HG02943 (cell line): ENCODE measurements around the gene NOPCHAP1.
"Not testable (repeated sequence)": the region's sequence is repeated elsewhere in the genome, so short reads cannot be mapped to it uniquely, and the experiment has no call there.

Source experiments
- ATAC-seq: cut with Tn5 transposase; IDR thresholded peaks from one replicate; pipeline ENCODE4 v1.9.1; 2021; ENCODE audit warnings: mild to moderate bottlenecking, low read depth, moderate library complexity; ENCODE audit not compliant: unreplicated experiment

The NOPCHAP1 gene

DNA sequence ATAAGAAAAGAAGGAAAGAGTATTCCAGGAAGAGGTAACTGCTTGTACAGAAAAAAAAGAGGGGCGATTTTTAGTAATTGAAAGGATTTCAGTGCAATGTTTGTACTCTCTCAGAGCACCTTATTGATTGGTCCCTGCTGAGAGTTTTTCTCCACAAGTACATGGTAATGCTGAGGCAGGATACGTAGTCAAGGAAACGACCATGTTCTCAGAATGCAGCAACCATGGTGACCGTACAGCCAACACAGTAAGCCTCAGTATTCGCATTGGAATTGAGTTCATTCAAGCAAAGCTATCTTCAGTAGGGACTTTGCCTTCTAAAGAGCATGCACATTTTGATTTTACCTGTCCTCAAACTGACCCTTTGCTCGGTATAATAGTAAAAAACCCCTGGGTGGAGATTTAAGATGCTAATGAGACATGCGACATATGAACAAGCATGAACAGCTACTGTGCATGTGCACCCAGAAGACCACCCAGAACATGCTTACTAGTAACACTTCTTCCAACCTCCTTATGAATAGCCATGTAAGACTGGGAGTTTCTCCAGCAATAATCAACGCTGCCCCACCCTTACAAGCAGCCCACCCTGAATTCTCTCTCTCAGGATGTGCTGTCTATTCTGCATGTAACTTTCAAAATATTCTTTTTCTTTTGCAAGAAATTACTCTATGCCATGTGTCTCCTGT lies 21.8 kb upstream of the NOPCHAP1 start:
- no peak for ATAC-seq

DNA sequence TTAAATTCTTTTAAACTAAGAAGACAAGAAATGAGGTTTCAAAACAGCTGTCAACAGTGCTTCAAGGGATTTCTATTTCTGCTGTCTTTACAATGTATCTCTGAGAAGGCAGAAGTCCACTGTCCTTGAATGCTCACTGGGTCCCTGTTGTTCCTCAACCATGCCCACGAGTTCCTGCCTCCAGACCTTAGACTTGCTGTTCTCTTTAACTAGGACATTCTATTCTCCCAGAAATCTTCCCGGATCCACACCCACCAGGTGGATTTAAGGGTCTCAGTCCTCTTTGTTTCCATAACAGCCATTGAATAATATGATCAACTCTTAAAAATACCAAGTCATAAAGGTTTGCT lies 21.3 kb upstream of the NOPCHAP1 start:
- no peak for ATAC-seq

DNA sequence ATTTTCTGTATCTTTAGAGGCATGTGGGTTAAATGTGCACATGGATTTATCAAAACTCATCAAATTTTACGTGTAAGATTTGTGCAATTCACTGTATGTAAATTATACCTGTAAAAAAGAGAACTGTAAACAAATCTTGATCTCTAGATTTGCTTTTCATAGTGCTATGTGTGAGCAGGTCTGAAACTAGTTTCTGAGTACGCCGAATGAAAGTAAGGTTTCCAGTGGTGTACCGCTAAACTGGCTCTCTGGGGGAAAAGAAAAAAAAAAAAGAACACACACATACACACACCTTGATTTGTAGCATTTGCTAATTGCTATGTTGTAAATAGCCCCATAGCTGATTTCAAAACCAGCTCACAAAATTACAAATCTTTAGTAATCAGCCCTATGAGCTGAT lies 19.4 kb upstream of the NOPCHAP1 start:
- peak; percentile 86 for ATAC-seq

DNA sequence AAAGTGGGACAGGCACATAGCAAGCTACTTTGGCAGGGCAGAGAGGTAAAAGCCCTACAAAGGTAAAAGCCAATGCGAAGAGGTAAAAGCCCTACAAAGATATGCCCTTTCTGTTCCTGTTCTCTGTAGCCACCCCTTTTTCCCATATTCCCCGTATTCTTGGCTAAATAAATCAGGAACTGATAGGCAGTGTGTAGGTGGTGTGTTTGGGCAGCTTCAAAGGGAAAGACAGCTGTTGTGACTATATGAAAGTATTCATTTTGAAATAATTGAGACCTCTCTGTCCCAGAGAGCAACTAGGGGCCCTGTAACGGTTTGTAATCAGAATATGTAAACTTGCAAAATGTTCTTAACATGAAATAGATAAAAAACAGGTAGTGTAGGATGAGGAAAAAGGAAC lies 16.8 kb upstream of the NOPCHAP1 start:
- no peak for ATAC-seq

DNA sequence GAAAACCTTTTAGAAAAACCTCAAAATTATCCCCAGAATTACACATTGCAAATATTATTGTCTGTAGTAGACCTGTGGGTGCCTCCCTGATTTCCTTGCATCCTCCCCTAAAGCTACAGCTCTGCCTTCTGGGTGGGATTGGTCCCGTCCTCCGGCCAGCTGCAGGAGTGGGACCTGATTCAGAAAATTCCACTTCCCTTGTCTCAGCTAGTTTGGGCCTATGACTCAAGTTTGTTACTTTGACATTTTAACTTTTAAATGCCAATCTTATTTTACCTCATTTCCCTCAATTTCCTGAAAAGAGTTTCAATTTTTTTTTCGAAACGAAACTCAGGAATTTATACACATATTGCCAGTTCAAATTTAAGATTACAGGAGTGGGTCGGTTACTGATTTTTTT lies 14.8 kb upstream of the NOPCHAP1 start:
- no peak for ATAC-seq

DNA sequence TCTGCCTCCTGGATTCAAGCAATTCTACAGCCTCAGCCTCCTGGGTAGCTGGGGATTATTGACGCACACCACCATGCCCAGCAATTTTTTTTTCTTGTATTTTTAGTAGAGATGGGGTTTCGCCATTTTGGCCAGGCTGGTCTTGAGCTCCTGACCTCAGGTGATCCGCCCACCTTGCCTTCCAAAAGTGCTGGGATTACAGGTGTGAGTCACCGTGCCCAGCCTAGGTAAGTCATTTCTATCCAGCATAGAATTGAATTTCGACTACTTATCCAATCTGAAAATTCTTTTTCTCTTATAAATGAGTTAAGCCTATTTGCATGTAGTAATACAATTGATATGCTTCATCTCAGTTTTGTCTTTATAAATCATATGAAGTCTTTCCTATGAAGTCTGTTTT lies 12.9 kb upstream of the NOPCHAP1 start:
- no peak for ATAC-seq

DNA sequence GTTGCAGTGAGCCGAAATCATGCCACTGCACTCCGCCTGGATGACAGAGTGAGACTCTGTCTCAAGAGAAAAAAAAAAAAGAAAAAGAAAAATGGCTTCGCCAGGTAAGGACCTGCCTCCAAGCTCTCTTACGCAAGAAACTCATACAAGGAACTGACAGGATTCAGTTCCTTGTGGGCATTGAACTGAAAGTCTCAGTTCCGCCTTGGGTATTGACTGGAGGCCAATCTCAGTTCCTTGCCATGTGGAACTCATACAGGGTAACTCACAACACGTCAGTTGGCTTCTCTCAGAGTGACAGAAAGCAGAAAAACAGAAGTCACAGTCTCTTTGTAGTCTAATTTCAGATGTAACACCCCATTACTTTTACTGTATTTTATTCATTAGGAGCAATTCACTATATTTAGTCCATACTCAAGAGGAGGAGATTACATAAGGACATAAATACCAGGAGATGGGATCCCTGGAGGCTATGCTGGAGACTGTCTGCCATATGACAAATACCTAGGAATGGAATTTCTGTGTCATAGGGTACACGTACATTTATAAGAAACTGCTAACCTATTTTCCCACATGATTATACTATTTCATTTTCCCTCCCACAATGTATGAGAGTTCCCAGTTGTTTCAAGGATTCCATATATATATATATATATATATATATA lies 11.4 kb upstream of the NOPCHAP1 start:
- peak; percentile 94 for ATAC-seq

DNA sequence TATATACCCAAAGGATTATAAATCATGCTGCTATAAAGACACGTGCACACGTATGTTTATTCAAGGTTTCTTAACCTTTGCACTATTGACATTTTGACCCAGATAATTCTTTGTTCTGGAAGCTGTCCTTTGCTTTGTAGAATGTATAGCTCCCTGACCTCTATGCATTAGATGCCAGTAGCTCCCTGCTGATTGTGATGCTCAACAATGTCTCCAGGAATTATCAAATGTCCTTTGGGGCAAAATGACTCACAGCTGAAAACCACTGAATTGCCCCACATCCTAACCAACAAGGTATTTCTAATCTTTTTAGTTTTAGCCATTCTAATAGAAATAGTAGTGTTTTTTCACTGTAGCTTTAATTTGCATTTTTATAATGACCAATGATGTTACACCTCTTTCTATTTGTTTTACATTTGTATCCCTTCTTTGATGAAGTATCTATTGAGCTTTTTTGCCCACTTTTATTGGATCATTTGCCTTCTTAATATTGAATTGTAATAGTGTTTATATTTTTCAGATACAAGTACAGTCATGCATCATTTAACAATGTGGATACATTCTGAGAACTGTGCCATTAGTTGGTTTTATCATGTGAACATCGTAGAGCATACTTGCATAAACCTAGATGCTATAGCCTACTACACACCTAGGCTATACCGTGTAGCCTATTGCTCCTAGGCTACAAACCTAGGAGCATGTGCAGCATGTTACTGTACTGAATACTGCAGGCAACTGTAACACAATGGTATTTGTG lies 10.4 kb upstream of the NOPCHAP1 start:
- no peak for ATAC-seq

DNA sequence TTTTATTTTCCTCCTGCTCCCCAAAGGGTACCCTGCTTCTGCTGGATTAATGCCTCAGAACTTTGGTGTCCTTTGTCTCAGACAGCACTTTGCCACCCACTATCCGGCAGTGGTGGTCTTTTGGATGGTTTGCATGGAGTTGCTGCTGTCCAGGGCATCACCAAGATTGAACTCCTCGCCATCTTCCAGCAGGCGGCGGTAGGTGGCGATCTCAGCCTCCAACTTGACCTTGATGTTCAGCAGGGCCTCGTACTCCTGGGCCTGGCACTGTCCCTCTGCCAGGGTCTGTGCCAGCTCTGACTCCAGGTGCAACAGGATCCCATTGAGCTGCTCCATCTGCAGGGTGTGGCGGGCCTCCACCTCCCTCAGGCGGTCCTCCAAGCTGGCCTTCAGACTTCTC lies 9.4 kb upstream of the NOPCHAP1 start:
- no peak for ATAC-seq

DNA sequence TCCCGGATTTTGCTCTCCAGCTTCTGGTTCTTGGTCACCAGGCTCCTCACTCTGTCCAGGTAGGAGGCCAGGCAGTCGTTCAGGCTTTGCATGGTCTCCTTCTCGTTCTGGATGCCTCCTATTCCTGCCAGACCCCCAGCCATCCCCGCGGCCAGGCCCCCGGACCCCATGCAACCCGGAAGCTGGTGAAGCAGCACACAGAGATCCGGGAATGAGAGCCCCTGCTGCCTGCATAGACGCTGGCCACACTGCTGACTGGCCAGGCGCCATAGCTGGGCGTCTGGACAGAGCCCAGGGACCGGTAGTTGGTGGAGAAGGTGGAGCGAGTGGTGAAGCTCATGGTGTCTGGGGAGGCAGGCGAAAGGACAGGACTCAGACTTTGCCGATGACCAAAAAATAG lies 8.4 kb upstream of the NOPCHAP1 start:
- not testable (repeated sequence) for ATAC-seq

DNA sequence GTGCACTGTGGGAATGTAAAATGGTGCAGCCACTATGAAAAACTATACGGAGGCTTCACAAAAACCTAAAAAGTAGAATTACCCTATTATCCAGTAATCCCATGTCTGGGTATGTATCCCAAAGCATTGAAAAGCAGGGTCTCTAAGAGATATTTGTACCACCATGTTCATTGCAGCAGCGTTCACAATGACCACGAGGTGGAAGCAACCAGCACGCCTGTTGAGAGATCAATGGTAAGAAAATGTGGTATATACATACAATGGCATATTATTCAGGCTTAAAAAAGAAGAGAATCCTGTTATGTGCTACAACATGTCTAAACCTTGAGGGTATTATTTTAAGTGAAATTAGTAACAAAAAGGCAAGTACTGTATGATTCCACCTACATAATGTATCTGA lies 910 bp upstream of the NOPCHAP1 start:
- ATAC-seq, result no peak

DNA sequence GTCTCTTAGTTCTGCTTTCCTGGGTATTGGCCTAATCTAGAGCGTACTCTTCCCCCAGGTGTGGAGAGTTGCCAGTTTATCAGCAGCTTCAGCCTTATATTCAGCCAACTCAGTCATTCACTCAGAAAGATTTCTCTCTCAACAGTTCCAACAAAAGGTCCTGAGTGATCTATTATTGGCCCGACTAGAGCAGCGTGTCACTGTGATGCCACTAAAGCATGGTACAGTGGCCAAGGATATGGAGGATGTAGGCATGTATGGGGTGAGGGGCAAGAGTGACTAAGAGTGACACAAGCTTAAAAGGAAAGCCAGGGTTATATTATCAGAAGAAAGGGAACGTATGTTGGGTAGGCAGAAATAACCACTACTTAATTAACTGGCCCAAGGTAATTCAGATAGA lies 4.8 kb downstream of the NOPCHAP1 start:
- ATAC-seq, result no peak

DNA sequence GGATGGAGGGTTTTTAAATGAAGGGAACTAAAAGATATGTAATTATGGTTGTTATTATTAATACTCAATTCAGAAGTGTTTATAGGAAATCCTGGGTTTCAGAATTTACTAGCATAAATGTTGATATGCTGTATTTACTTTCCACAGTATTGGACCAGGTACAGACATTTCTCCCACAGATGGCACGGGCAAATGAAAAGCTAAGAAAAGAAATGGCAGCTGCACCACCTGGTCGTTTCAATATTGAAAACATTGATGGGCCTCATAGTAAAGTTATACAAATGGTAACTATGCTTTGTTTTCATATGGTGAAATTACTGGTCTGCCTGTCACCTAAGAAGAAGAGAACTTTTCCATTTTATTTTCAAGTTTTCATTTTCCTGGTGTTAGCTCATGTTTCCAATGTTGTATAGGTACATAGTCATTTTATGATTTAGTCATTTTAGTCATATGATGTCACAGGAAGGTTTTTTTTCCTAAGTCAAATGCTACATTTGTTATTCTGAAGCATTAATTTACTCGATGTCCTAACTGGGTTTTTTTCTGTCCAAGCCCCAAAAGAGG lies 5.5 kb downstream of the NOPCHAP1 start:
- ATAC-seq, result no peak

DNA sequence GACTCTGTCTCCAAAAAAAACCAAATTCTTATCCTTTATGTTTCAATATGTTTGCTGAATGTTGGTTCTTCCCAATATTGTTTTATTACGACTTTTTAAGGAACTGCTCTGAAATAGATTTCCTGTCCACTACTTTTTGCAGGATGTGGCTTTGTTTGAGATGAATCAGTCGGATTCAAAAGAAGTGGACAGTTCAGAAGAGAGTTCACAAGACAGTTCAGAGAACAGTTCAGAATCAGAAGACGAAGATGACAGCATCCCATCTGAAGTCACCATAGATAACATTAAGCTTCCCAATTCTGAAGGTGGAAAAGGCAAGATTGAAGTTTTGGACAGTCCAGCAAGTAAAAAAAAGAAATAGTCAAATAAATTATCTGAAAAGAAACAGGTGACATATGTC lies 8.2 kb downstream of the NOPCHAP1 start:
- ATAC-seq, result no peak

DNA sequence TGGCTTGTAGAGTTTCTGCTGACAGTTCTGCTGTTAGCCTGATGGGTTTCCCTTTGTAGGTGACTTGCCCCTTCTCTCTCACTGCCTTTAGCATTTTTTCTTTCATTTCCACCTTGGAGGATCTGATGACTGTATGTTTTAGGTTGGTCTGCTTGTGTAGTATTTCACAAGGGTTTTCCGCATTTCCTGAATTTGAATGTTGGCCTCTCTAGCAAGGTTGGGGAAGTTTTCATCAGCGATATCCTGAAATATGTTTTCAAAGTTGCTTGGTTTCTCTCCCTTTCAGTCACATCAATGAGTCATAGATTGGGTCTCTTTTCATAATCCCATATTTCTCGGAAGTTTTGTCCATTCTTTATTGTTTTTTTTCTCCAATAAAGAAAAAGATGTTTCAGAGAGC lies 11.4 kb downstream of the NOPCHAP1 start:
- ATAC-seq, result no peak

DNA sequence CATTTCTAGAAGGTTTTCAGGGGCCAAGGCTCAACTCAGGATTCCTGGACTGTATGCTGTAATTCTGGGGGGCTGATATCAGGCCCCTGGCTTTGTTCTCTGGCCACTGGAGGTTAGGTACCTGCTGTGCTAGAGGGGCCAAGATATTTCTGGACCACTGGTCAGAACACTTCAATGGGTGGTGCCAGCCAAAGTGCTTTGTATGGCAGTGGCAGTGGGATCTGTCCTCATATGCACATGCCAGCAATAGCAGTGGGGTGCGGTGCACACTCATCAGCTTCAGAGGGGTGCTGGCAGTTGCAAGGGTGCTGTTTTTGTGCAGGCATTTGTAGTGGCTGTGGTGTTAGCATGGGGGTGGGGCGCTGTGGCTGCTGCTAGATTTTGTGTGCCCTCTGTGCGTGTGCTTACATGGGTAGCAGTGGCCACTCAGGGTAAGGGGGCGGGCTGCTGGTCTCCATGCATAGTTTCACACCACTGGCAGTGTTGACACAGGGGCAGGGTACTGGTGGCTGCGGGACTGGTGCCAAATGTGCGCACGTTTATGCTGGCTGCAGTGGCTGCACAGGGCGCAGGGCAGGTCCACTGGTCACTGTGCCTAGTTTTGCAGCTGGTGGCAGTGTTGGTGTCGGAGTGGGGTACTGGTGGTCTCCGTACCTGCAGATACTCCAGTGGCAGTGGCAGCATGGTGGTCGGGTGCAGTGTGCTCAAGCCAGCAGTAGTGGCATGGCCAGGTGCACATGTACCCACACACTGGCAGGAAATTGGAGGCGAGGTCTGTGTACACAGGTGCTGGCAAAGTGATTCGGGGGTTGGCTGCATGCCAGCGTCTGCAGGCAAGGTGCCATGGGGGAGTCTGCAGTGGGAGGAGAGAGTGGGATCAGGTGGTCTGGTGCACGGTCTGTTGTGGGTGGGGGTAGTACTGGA lies 12.6 kb downstream of the NOPCHAP1 start:
- no peak for ATAC-seq

DNA sequence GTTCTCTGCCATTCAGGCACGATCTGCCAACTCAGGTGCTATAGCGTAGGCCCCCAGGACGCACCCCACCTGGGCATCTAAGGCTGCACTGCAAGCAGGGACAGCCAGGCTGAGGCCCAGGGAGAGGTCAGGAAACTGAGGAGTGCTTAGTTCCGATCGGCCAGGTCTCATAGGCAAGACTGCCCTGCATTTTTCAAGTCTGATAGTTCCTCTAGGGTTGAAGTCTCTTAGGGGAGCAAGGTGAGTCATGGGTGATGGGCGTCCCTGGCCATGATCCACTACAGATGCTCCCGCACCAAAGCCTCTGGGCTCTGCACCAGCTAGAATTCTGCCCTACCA lies 13.2 kb downstream of the NOPCHAP1 start:
- no peak for ATAC-seq

DNA sequence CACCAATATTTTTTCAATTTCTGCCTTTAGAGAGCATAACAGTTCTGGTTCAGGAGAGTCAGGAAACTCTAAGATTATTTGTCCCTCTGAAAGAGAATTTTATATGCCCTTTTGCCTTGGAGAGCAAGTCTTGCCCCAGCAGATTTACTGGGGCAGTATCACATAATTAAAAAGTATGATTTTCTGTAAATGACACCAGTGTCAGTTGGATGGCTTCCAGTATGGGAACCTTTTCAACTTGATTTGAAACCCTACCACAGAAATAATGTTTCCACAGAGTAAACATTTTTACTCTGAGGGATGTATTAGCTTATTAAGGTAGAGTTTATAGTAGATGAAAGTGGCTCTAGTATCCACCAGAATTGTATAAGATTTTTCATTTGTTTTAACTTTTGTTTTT lies 15.4 kb downstream of the NOPCHAP1 start:
- no peak for ATAC-seq

DNA sequence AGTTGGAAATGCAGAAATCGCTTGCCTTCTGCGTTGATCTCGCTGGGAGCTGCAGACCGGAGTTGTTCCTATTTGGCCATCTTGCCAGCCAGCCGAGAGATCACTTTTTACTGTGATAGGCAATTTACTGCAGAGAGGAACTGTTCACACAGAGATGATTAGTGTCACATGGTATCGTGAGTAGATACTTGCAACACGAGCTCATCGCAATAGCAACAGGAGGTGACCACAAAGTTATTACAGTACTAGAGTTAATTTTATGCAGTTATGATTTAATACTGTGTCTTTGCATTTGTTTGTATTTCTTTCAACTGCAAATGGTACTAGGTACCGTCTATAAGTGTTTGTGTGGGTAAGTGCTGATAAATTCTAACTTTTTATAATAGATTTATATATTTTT lies 27.8 kb downstream of the NOPCHAP1 start:
- ATAC-seq, result no peak

DNA sequence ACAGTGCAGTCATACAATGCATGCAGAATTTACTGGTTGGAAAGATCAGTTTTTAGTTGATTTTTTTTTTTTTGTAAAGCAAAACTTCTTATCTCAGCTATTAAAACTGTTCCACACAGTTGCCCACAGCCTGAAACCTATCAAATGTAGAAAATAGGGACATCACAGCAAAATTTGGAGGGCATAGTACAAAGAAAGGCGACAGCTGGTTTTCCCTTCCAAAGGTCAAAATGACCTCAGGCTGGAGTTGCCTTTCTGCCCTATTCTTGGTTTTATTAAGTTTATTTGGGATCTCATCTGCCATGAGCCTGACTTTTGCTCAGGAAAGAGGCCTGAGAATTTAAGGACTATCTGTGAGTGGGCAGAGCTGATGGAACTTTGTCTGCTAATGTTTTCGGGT lies 28.5 kb downstream of the NOPCHAP1 start:
- no peak for ATAC-seq

DNA sequence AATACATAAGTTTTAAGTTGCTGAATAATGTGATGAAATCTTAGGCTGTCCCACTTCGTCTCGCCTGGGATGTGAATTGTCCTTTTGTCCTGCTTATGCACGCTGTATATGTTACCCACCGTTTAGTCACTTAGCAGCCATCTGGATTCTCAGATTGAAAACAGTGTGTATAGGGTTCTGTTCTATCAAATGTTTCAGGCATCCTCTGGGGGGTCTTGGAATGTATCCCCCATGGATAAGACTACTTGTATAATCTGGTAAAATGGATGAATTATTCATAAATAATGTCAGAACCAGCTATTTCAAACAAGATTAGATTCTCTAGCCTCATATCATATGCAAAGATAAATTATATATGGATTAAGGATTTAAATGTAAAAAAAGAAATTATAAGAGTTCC lies 29.4 kb downstream of the NOPCHAP1 start:
- no peak for ATAC-seq
